H9 (cell line): ENCODE results near the gene VPS13C. TPM values are rescaled to one million over a fixed set of nuclear protein-coding genes. Genes with fewer than 3 reads are reported as not detected.

Source experiments
- DNase-seq: peaks from one replicate; pipeline ENCODE4 v3.0.0-alpha.2; 2017
- H2AFZ ChIP-seq: one replicate; pipeline ENCODE4 v1.6.1; 2013; ENCODE audit warnings: mild to moderate bottlenecking, low read length, control low read depth, moderate library complexity
- H2AK5ac ChIP-seq: 2 replicates; pipeline ENCODE4 v1.6.1; 2013; ENCODE audit warnings: low read length, control low read depth, mixed read lengths; ENCODE audit not compliant: insufficient read length
- H2BK120ac ChIP-seq: one replicate; pipeline ENCODE4 v1.6.1; 2013; ENCODE audit warnings: low read depth, mild to moderate bottlenecking, low read length, control low read depth, inconsistent platforms; ENCODE audit not compliant: poor library complexity, severe bottlenecking
- H2BK12ac ChIP-seq: 2 replicates; pipeline ENCODE4 v1.6.1; 2013; ENCODE audit warnings: low read length, control low read depth, mixed read lengths, low read depth; ENCODE audit not compliant: insufficient read length
- H2BK15ac ChIP-seq: 2 replicates; pipeline ENCODE4 v1.6.1; 2013; ENCODE audit warnings: low read depth, low read length, control low read depth
- H2BK20ac ChIP-seq: one replicate; pipeline ENCODE4 v1.6.1; 2013; ENCODE audit warnings: low read depth, mild to moderate bottlenecking, low read length, control low read depth, inconsistent platforms; ENCODE audit not compliant: poor library complexity, severe bottlenecking
- H2BK5ac ChIP-seq: 2 replicates; pipeline ENCODE4 v1.6.1; 2013; ENCODE audit warnings: low read length, control low read depth, mixed read lengths; ENCODE audit not compliant: insufficient read length
- H3K14ac ChIP-seq: 2 replicates; pipeline ENCODE4 v1.6.1; 2013; ENCODE audit warnings: low read length, control low read depth; ENCODE audit not compliant: insufficient read depth
- H3K18ac ChIP-seq: 2 replicates; pipeline ENCODE4 v1.6.1; 2013; ENCODE audit warnings: low read depth, mild to moderate bottlenecking, mixed read lengths, low read length, control low read depth; ENCODE audit not compliant: insufficient read length
- H3K23ac ChIP-seq: 2 replicates; pipeline ENCODE4 v1.6.1; 2013; ENCODE audit warnings: low read length, control low read depth, mixed read lengths, low read depth; ENCODE audit not compliant: insufficient read length
- H3K23me2 ChIP-seq: 2 replicates; pipeline ENCODE4 v1.6.1; 2013; ENCODE audit warnings: low read depth, mild to moderate bottlenecking, mixed read lengths, low read length, control low read depth; ENCODE audit not compliant: insufficient read length, poor library complexity, severe bottlenecking
- H3K27ac ChIP-seq: 2 replicates; pipeline ENCODE4 v1.5.1; 2013; ENCODE audit warnings: low read length, control low read depth, mixed read lengths, low read depth; ENCODE audit not compliant: insufficient read length
- H3K27me3 ChIP-seq: 2 replicates; pipeline ENCODE4 v1.6.1; 2013; ENCODE audit warnings: low read length, control low read depth, inconsistent platforms; ENCODE audit not compliant: insufficient read depth
- H3K4ac ChIP-seq: 2 replicates; pipeline ENCODE4 v1.6.1; 2013; ENCODE audit warnings: low read depth, mild to moderate bottlenecking, control low read depth, inconsistent platforms, low read length, moderate library complexity
- H3K4me1 ChIP-seq: 2 replicates; pipeline ENCODE4 v1.6.1; 2013; ENCODE audit warnings: low read length, control low read depth, inconsistent platforms; ENCODE audit not compliant: insufficient read depth
- H3K4me2 ChIP-seq: 2 replicates; pipeline ENCODE4 v1.6.1; 2013; ENCODE audit warnings: low read length, control low read depth, mixed read lengths; ENCODE audit not compliant: insufficient read length, insufficient read depth
- H3K56ac ChIP-seq: 2 replicates; pipeline ENCODE4 v1.6.1; 2013; ENCODE audit warnings: low read depth, mild to moderate bottlenecking, mixed read lengths, low read length, control low read depth; ENCODE audit not compliant: insufficient read length
- H3K79me1 ChIP-seq: 2 replicates; pipeline ENCODE4 v1.6.1; 2013; ENCODE audit warnings: low read depth, mild to moderate bottlenecking, moderate library complexity, low read length, control low read depth, inconsistent platforms; ENCODE audit not compliant: insufficient read depth, poor library complexity, severe bottlenecking
- H3K79me2 ChIP-seq: 2 replicates; pipeline ENCODE4 v1.6.1; 2013; ENCODE audit warnings: low read length, control low read depth, inconsistent platforms; ENCODE audit not compliant: insufficient read depth
- H3K9ac ChIP-seq: 2 replicates; pipeline ENCODE4 v1.6.1; 2013; ENCODE audit warnings: low read length, control low read depth, mixed read lengths; ENCODE audit not compliant: insufficient read length; ENCODE audit errors: extremely low read depth
- H3K9me3 ChIP-seq: one replicate; pipeline ENCODE4 v1.6.1; 2013; ENCODE audit warnings: low read depth, low read length, inconsistent platforms; ENCODE audit not compliant: control insufficient read depth
- H3T11ph ChIP-seq: one replicate; pipeline ENCODE4 v1.6.1; 2013; ENCODE audit warnings: mild to moderate bottlenecking, low read length, control low read depth, inconsistent platforms
- H4K20me1 ChIP-seq: one replicate; pipeline ENCODE4 v1.6.1; 2013; ENCODE audit not compliant: control insufficient read depth, insufficient read length, insufficient read depth
- H4K5ac ChIP-seq: 2 replicates; pipeline ENCODE4 v1.6.1; 2013; ENCODE audit warnings: low read depth, mild to moderate bottlenecking, mixed read lengths, low read length, control low read depth; ENCODE audit not compliant: insufficient read length
- H4K8ac ChIP-seq: replicated peaks from 2 replicates; pipeline ENCODE4 v1.6.1; 2013; ENCODE audit warnings: low read length, control low read depth, mixed read lengths, low read depth; ENCODE audit not compliant: insufficient read length
- H4K91ac ChIP-seq: 2 replicates; pipeline ENCODE4 v1.6.1; 2013; ENCODE audit warnings: low read depth, mild to moderate bottlenecking, moderate library complexity, mixed read lengths, low read length, control low read depth; ENCODE audit not compliant: insufficient read length
- H3K27ac Mint-ChIP-seq, 3 experiments: 2 replicates in 2 of 3; 3 replicates in 1 of 3; pipeline ENCODE4 v1.8.0; 2020 to 2021; ENCODE audit warnings: mixed read lengths in 3 of 3, mild to moderate bottlenecking in 1 of 3, moderate library complexity in 1 of 3
- H3K27me3 Mint-ChIP-seq: 2 replicates; pipeline ENCODE4 v1.8.0; 2021; ENCODE audit warnings: low read depth, mild to moderate bottlenecking, moderate library complexity, mixed read lengths
- H3K36me3 Mint-ChIP-seq, 3 experiments: 2 replicates in 2 of 3; 3 replicates in 1 of 3; pipeline ENCODE4 v1.8.0; 2020 to 2021; ENCODE audit warnings: low read depth in 3 of 3, mixed read lengths in 3 of 3; ENCODE audit not compliant: insufficient read depth in 1 of 3
- H3K4me1 Mint-ChIP-seq, 2 experiments: 2 replicates each; pipeline ENCODE4 v1.8.0; 2020; ENCODE audit warnings: mixed read lengths in 2 of 2
- H3K4me3 Mint-ChIP-seq, 2 experiments: 2 replicates in 1 of 2; 3 replicates in 1 of 2; pipeline ENCODE4 v1.8.0; 2020 to 2021; ENCODE audit warnings: mild to moderate bottlenecking in 2 of 2, mixed read lengths in 2 of 2, moderate library complexity in 1 of 2
- H3K9me3 Mint-ChIP-seq, 2 experiments: 2 replicates in 1 of 2; 3 replicates in 1 of 2; pipeline ENCODE4 v1.8.0; 2020; ENCODE audit warnings: mild to moderate bottlenecking in 2 of 2, mixed read lengths in 2 of 2, moderate library complexity in 1 of 2
- CTCF ChIP-seq: fragments of 200-600 bp; sonication (generic); conservative IDR thresholded peaks from 3 replicates; pipeline ENCODE4 v1.8.0; 2021; ENCODE audit warnings: antibody characterized with exemption, mild to moderate bottlenecking
- WGBS: extraction: QIAGEN DNeasy Blood & Tissue Kit; methylation state at CpG from one replicate; pipeline ENCODE4 v1.1.7; 2013; ENCODE audit warnings: missing lambda C conversion rate, low lambda C conversion rate, mixed read lengths; ENCODE audit not compliant: insufficient read length; ENCODE audit errors: extremely low coverage; 5-methylcytosine and 5-hydroxymethylcytosine counted together
- total RNA-seq: library from RNA; stranded (reverse); gene quantifications from 2 replicates; pipeline ENCODE4 v1.2.1, GENCODE V29; 2021

VPS13C gene
- total RNA-seq, 1 experiment from 2014 or later: 14.2 TPM

GRCh38 chr15:61871926-61872522 is 188.2 kb downstream of the VPS13C start:
- no peak overlapping the region for H3K4me3 Mint-ChIP-seq
- H3K36me3 Mint-ChIP-seq: peaks cover 0 to 4% (median 0%) of the 10 kb centered on the region in 3 experiments; a peak in 3 of 7 replicates
- no CpG with 5 or more reads among the region's 1 CpG for WGBS
- no peak overlapping the region for H2BK20ac ChIP-seq
- H4K8ac ChIP-seq: no peak overlapping the region
- H3K4me1 ChIP-seq: no peaks in the 10 kb centered on the region
- no peaks in the 10 kb centered on the region for H3K9me3 ChIP-seq
- peaks cover 3 to 5% of the 10 kb centered on the region in 2 experiments for H3K4me1 Mint-ChIP-seq
- no peak overlapping the region for H3T11ph ChIP-seq
- H2BK120ac ChIP-seq: no peak overlapping the region
- H3K23ac ChIP-seq: no peak overlapping the region
- no peaks in the 10 kb centered on the region for H3K27me3 Mint-ChIP-seq
- no peak overlapping the region for H4K91ac ChIP-seq
- H4K20me1 ChIP-seq: no peaks in the 10 kb centered on the region
- no peak overlapping the region for H3K14ac ChIP-seq
- H4K5ac ChIP-seq: no peak overlapping the region
- no peak overlapping the region for H3K18ac ChIP-seq
- H3K79me1 ChIP-seq: no peaks in the 10 kb centered on the region
- no peak overlapping the region for H2BK12ac ChIP-seq
- H3K56ac ChIP-seq: no peak overlapping the region
- H3K23me2 ChIP-seq: no peaks in the 10 kb centered on the region
- no peak overlapping the region for H3K27ac ChIP-seq
- no peak overlapping the region for H2BK15ac ChIP-seq
- H3K79me2 ChIP-seq: no peaks in the 10 kb centered on the region
- H3K4ac ChIP-seq: no peak overlapping the region
- H2BK5ac ChIP-seq: no peak overlapping the region
- TF ChIP-seq CTCF: peak; percentile 79
- no peak overlapping the region for H2AK5ac ChIP-seq
- DNase-seq: no peak
- H3K9ac ChIP-seq: no peak overlapping the region
- no peaks in the 10 kb centered on the region for H3K9me3 Mint-ChIP-seq
- no peak overlapping the region for H3K4me2 ChIP-seq
- no peaks in the 10 kb centered on the region for H3K27me3 ChIP-seq
- no peak overlapping the region for H3K27ac Mint-ChIP-seq
- H2AFZ ChIP-seq: no peak overlapping the region
